Measurements from ENCODE around the gene KIF15.

GRCh38 chr3:44874308-44874707 lies 112.7 kb downstream of the KIF15 start, which contains the start of gene TGM4:
- TF ChIP-seq POLR2AphosphoS5 (IDR thresholded peaks at IDR 0.05) = no peak
- no peak for TF ChIP-seq CTCF (IDR thresholded peaks at IDR 0.05)
